GOT3 (cell line): ENCODE data around the gene TMC1.

Experiments
- DNase-seq: peaks from one replicate; lab custom pipeline; 2025; ENCODE audit warnings: mixed read lengths; lab: John Stamatoyannopoulos, UW

The TMC1 gene

GRCh38 chr9:72575666-72576065 lies 54.3 kb downstream of the TMC1 start:
- DNase-seq, result no peak

GRCh38 chr9:72576087-72576486 lies 54.7 kb downstream of the TMC1 start:
- no peak for DNase-seq

- DNase-seq, result no peak
Measured at GRCh38 chr9:72577212-72577753, 55.9 kb downstream of the TMC1 start.

- DNase-seq, result no peak
Measured at GRCh38 chr9:72579190-72579589, 57.8 kb downstream of the TMC1 start.

GRCh38 chr9:72579880-72580550 lies 58.6 kb downstream of the TMC1 start:
- DNase-seq, result no peak

- DNase-seq, result no peak
Measured at GRCh38 chr9:72581694-72582093, 60.3 kb downstream of the TMC1 start.

- no peak for DNase-seq
Measured at GRCh38 chr9:72583370-72583769, 62.0 kb downstream of the TMC1 start.

- no peak for DNase-seq
Measured at GRCh38 chr9:72586388-72587130, 65.2 kb downstream of the TMC1 start.

GRCh38 chr9:72588336-72588735 lies 66.9 kb downstream of the TMC1 start:
- no peak for DNase-seq

- DNase-seq, result no peak
Measured at GRCh38 chr9:72589667-72590521, 68.5 kb downstream of the TMC1 start.

GRCh38 chr9:72590824-72591223 lies 69.4 kb downstream of the TMC1 start:
- DNase-seq, result no peak

GRCh38 chr9:72592502-72593403 lies 71.3 kb downstream of the TMC1 start:
- no peak for DNase-seq

GRCh38 chr9:72596451-72597180 lies 75.2 kb downstream of the TMC1 start:
- DNase-seq, result no peak

GRCh38 chr9:72597181-72597517 lies 75.7 kb downstream of the TMC1 start:
- DNase-seq, result no peak

GRCh38 chr9:72597601-72598000 lies 76.2 kb downstream of the TMC1 start:
- no peak for DNase-seq

GRCh38 chr9:72598639-72599038 lies 77.2 kb downstream of the TMC1 start:
- no peak for DNase-seq

- no peak for DNase-seq
Measured at GRCh38 chr9:72599874-72600534, 78.6 kb downstream of the TMC1 start.

- no peak for DNase-seq
Measured at GRCh38 chr9:72600671-72601070, 79.3 kb downstream of the TMC1 start.

- no peak for DNase-seq
Measured at GRCh38 chr9:72601615-72602014, 80.2 kb downstream of the TMC1 start.

GRCh38 chr9:72612449-72612848 lies 91.0 kb downstream of the TMC1 start:
- no peak for DNase-seq
